HG03025 (cell line): ENCODE results near the gene GATC.
"Not testable (repeated sequence)": the region's sequence is repeated elsewhere in the genome, so short reads cannot be mapped to it uniquely, and the experiment has no call there.

Experiments used
- ATAC-seq: cut with Tn5 transposase; IDR thresholded peaks from one replicate; pipeline ENCODE4 v1.9.1; 2021; ENCODE audit warnings: mild to moderate bottlenecking, moderate library complexity; ENCODE audit not compliant: unreplicated experiment, low FRiP score

The GATC gene

DNA sequence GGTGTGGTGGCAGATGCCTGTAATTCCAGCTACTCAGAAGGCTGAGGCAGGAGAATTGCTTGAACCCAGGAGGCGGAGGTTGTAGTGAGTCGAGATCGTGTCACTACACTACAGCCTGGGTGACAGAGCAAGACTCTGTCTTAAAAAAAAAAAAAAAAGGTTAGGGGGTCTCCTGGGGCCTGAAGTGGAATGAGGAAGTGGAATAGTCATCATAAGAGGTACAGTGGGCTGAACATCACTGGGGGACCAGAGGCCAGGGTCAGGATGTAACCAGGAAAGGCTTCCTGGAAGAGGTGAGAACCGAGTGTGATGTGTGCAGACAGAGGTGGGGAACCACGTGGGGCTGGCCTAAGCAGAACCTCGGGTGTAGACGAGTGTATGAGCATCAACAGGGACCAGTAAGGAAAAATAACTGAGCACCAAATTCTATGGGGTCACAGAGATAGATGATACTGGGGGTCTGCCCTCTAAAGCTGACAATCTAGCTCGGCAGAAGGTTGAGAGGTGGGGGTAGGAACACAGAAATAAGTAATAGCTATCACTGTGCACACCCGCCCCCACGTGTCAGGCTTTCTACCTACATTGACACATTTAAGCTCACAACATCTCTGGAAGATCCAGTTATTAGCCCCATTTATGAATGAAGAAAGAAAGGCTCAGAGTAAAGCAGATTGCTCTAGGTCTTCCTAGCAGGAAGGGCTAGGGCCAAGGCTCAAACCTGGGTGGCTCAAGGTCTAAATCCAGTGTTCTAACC lies 13.3 kb upstream of the GATC start:
- ATAC-seq: no peak

DNA sequence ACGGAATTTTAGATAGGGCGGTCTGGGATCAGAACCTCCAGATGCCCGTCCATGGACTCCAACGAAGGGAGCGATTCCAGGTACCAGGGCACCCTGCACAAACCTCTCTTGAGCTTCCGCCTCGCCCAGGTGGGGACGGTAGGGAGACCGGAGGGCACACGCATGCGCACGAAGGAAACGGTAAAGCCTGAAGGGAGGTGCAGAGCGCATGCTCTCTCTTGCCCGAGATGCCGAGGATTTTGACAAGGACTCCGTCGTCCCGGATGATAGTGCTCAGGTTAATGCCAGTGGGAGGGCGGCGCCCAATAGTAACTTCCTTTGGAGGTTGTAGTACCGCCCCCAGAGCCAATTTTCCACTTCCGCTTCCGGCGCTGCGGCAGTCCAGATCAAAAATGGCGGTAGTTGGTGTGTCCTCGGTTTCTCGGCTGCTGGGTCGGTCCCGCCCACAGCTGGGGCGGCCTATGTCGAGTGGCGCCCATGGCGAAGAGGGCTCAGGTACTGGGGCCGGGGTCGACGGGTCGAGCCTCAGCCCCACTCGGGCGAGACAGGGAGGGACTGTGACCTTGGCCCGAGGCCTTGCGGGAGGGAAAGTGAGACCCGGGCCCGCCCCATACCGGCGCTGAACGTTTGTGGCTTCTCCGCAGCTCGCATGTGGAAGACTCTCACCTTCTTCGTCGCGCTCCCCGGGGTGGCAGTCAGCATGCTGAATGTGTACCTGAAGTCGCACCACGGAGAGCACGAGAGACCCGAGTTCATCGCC lies 8.3 kb upstream of the GATC start, which contains the start of gene COX6A1:
TSS of gene COX6A1 (plus strand) at position 379 of the 760 bp plus-strand sequence. CDS start at position 393, 14 bp downstream.
- peak; percentile 89 for ATAC-seq

DNA sequence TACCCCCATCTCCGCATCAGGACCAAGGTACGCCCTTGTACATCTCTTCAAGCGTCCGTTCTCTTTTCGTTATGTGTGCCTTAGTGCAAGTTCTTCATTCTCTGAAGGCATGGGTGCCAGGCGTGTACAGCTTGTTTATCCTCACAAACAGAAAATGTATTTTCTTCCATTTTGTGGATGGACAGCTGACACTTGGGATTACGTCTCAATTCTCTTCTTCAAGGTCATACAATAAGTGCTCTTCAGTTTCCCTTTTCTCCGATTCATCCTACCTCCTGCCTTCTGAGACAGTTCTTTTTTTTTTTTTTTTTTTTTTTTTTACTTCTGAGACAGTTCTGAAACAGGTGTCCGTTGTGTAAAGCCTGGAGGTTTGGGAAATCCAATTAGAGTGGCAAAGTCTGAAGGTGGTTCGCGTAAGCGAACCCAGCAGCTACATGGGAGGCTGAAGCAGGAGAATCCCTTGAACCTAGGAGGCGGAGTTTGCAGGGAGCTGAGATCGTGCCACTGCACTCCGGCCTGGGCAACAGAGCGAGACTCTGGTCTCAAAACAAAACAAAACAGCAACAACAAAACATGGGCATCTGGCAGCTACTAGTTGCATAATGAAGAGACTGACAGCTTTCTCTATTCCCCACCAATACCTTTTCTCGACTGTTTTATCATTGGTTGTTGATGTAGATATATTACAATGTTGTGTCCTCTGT lies 7.6 kb upstream of the GATC start:
- no peak for ATAC-seq

DNA sequence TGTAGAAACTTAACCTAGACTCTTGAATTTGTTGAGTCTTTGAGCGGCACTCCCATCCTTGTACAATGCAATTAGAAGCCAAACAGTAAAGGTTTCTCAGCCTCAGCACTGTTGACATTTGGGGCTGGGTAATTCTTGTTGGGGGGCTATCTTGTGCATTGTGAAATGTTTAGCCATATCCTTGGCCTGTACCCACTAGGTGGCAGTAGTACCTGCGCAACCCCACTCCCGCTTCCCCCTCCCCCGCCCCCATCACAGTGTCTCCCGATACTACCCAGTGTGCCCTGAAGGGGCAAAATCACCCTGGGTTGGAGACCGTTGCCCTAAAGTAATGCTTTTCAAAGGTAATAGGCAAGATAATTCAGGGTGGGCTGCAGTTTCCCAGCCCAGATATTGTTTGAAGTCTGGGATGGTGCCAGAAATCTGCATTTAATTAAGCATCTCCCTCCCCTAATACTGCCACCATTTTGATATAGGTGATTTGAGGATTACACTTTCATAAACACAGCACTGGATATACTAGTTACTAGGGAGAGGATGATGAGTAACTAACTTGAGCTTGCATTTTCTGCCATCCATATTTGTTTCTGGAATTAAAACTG lies 6.5 kb upstream of the GATC start:
- ATAC-seq: no peak

DNA sequence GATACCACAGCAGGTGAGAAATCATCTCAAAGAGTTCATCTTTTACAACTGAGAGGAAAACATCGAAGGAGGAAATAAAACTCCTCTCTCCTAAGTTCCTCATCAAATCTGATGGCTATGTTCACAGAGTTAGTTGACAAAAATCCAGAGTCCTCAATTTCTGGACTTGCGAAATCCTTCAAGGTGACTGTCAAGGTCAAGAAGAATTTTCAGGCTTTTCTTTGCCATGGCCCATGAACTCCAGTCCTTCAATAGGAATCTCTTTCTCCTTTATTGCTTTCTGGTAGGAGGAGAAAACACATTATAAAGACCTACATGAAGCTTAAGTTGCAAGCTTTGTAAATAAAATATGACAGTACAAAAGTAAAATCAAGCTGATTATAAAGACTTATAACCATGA lies 1.6 kb upstream of the GATC start:
- ATAC-seq: no peak

DNA sequence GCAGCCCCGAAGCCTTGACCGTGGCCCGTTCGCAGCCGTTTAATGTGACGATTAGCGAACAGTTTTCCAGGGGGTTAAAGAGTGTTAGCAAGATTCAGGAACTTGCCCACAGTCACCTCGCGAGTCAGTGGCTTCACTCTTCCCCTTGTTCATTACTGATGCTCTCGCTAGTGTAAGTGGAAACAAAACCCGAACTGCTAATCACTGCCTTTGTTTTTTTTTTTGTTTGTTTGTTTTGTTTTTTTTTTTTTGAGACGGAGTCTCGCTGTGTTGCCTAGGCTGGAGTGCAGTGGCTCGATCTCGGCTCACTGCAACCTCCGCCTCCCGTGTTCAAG lies 567 bp downstream of the GATC start:
- ATAC-seq: not testable (repeated sequence)

DNA sequence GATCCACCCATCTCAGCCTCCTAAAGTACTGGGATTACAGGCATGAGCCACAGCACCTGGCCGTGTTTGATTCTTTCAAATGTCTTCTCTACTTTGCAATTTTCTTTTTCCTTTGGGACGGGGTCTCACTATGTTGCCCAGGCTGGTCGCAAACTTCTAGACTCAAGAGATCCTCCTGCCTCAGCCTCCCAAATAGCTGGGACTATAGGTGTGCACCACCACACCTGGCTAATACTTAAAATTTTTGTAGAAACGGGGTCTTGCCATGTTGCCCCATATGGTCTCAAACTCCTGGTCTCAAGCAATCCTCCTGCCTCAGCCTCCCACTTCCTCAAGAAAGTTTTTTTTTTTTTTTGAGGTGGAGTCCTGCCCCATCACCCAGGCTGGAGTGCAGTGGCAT lies 1.7 kb downstream of the GATC start:
- ATAC-seq: no peak

DNA sequence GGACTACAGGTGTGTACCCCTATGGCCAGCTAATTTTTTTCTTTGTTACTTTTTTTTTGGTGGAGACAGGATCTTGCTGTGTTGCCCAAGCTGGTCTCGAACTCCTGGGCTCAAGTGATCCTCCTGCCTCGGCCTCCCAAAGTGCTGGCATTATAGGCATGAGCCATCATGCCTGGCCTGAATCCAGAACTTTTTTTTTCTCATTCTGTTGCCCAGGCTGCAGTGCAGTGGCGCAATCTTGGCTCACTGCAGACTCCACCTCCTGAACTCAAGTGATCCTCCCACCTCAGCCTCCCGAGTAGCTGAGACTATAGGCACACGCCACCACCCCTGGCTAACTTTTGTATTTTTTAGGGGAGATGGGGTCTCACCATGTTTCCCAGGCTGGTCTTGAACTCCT lies 6.3 kb downstream of the GATC start:
- ATAC-seq: not testable (repeated sequence)

DNA sequence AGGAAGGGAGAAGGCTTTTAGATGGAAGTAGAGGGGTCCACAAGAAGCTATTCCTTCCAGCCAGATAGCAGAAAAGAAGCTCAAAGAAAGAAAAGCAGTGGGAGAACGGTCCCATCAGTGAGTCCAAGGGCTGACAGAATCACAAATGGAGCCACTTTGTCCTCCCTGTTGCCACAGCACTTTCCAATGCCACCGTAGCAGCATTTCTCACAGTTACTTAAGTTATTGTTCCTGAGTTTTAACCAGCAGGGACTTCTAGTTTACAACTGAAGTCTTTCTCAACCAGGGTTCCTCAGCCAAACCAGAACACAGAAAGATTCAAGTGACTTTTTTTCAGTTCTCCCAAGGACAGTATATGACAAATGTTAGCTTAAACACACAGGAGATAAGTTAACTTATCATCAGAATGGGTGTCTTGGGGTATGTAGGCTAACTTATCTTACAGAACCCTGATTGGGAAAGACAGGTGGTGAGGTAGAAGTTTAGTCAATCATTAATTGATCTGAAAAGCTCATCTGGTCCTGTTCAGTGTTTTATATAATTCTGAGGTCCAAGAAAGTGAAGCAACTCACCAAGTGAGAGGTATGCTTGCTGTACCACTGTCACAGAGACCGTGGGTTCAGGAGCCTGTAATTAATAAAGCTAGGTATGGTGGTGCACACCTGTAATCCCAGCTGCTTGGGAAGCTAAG lies 7.0 kb downstream of the GATC start:
- no peak for ATAC-seq

DNA sequence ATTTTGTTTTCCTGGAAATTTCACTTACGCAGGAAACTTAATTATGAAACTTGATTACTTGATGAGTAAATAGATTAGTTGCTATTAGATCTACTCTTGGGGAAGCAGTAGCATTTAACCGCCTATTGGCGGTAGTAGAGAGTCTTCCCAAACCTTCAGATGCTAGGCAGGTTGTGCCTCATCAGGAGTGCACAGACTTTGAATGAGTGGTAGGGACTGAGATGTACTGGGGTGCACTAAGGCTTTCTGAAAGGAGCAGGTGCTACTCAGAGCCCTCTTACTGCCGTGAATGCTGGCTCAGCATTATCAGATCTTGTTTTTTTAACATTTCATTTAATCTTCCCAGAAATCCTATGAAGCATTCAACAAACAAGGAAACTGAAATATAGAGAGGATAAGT lies 7.7 kb downstream of the GATC start:
- no peak for ATAC-seq

DNA sequence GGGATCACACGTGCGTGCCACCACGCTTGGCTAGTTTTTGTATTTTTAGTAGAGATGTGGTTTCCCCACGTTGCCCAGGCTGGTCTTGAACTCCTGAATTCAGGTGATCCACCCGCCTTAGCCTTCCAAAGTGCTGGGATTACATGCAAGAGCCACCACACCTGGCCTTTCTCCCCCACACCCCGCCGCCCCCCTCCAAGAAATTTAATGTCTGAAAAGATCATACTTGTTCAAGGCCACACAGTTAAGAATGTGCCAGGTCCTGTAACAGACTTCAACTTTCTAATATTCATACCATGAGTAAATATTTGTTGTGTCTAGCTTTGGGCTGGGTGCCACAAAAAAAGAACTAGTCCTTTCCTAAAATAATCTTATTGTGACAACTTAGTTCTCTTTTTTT lies 9.1 kb downstream of the GATC start:
- ATAC-seq: no peak

DNA sequence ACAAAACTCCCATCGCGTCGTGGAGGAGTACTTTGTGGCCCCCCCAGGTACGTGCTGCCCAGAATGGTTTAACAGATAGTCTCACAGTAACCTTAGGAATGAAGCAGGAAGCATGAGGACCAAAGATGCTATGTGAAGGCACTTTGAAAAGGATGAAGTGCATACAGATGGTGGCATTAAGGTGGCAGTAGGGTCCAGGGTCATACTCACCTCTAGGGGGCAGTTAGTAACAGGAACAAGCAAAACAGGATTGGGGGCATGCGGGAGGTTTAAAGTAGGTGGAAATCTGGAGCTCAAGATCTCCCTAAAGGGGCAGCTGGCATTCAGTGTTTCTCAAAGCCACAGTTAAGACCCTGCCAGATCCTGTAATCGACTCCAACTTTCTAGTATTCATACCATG lies 10.9 kb downstream of the GATC start:
- ATAC-seq: no peak

DNA sequence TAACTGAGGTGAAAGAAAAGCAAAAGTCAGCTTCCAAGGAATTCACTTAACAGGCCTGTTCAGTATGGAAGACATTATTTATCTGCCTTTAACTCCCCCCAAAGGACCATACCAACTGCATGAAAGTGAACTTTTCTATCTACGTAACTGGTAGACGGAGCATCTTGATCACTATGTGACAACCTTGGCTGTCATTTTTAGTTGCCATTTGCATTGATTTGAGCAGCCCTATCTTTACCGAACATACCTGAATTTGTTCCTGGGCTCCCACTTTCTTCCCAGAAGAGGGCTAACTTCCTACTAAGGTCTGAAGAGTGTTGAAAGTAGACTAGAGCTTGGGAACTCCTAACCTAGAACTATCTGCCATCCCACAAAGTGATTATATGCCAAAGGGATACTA lies 13.9 kb downstream of the GATC start:
- no peak for ATAC-seq

DNA sequence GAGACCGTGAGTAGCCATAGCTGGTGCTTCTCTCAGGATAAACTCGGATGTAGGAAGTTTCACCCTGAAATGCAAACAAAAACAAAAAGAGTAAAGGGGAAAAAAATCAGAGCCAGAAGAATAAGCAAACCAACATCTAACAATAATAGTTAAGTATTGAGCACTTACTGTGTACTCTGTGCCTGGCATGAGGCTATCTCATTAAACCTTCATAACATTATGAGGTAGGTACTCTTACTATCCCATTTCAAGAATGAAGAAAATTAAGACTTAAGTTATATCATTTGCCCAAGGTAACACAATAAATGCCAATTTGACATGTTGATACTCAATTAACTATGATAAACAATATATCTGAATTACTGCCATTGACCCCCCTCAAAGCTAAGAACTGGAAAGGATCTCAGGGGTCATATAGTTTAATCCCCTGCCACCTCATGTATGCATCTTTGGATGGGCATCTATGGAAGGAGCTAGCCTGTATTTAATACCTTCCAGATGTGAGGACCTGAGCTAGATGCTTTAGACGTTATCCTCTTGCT lies 15.9 kb downstream of the GATC start:
- no peak for ATAC-seq

DNA sequence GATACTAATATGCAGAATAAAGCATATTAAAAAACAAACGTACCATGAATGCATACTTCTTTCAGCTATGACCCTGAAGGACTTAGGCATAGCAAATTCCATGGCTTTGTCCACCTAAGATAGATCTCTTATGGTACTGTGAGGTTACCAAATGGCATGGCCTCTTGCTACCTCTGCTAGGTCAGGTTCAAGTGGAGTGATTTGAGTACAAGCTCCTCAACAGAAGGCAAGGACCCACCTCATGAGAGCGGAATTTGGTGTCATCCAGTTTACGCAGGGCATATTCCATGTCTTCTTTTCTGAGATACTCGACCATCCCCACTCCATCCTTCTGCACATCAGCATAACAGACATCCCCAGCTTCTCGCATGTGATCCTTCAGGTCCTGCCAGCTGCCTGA lies 17.5 kb downstream of the GATC start:
- ATAC-seq: no peak

DNA sequence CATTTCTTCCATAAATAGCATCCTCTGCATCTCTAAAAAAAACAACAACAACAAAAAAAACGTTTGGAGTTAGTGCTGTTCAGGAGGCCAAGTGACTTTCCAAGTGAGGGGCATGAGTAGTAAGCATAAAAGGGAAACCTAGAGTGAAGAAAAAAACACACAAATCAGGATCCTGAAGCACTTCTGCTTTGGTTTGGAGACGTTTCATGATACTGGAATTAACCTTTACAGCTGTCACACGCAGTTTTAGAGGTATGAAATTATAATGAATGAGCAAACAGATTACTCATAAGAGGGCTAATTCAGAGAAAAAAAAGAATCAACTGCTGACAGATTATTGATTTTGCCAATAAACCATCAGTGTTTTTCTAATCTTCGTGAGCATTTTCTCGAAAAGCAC lies 19.5 kb downstream of the GATC start:
- ATAC-seq: no peak

DNA sequence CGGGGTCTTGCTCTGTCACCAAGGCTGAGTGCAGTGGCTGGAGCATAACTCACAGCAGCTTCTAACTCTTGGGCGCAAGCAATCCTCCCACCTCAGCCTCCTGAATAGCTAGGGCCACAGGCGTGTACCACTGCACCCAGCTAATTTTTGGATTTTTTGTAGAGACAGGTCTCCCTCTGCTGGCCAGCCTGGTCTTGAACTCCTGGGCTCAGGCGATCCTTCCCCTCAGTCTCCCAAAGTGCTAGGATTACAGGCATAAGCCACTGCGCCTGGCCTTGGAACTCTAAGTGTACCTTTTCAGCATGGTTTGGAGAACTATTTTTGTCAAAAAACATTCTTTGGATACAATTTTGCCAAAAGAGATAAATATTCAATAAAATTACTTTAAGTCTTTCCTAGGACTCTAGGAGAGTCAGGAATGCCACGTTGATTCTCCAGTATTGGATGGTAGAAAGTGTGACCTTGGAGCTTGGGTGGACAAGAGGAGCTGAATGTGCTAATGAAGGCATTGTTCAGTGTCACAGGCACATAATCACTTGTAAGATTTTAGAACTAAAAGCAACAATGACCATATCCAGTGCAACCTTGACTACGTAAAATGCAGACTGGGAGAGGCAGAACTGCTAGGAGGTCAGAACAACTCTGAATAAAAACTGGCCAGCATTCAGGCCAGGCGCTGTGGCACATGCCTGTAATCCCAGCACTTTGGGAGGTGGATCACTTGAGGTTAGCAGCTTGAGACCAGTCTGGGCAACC lies 20.5 kb downstream of the GATC start:
- ATAC-seq: no peak

DNA sequence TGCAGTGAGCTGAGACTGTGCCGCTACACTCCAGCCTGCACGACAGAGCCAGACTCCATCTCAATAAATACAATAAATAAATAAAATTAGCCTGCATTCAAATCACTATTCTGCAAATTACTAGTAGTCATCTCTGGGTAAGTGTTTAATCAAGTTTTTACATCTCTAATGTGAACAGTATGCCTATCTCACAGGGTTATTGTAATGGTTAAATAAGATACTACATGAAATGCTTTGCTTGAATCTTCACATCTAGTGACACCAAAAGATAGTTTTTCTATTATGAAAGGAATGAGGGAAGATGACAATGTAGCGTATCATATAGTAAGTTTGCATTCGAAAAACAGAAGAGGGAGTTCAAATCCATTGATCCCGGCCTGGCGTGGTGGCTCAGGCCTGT lies 21.2 kb downstream of the GATC start:
- ATAC-seq: no peak

DNA sequence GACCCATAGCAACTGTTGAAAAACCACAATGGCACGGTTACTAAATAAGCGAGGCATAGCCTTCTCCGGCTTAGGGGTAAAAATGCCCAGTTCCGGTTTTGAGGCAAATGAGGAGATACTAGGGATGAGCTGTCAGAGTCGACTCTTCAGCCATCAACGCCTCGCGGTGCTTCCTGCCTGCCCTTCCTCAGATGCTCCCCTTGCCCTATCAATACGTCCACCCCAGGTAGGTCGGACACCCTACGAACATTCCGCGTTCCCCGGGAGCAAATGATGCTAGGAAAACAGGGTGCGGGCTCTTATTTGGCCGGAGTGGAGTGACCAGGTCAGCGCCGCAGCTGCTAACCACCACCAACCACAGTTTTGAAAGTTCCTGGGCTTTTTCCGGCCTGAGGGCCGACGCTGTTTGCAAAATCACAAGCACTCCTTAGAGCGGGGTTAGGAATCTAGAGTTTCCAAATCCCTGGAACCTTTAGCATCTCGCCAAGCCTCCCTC lies 22.1 kb downstream of the GATC start:
- ATAC-seq: no peak
